Measurements from ENCODE around the gene CHN2.

CHN2 gene

DNA sequence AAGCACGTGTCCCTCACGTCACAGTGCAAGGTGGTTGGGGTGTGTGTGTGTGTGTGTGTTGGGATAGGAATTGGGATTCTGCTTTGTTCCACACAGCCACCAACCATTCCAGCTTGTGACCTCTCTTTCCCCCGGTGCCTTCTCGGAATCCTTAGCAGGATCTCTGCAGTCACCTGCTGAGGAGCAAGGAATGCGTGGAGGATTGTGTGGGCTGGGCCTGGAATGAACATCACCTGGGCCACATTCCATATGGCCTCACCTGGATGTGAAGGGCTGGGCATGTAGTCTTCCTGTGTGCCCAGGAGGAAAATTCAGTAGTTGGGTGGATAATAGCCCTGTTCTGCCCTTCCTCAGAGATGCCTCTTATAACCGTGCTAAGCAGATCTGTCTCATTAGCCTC, 113.8 kb downstream of the CHN2 start:
- DNase-seq (ENCODE audit: low read depth, low spot score) = no peak

DNA sequence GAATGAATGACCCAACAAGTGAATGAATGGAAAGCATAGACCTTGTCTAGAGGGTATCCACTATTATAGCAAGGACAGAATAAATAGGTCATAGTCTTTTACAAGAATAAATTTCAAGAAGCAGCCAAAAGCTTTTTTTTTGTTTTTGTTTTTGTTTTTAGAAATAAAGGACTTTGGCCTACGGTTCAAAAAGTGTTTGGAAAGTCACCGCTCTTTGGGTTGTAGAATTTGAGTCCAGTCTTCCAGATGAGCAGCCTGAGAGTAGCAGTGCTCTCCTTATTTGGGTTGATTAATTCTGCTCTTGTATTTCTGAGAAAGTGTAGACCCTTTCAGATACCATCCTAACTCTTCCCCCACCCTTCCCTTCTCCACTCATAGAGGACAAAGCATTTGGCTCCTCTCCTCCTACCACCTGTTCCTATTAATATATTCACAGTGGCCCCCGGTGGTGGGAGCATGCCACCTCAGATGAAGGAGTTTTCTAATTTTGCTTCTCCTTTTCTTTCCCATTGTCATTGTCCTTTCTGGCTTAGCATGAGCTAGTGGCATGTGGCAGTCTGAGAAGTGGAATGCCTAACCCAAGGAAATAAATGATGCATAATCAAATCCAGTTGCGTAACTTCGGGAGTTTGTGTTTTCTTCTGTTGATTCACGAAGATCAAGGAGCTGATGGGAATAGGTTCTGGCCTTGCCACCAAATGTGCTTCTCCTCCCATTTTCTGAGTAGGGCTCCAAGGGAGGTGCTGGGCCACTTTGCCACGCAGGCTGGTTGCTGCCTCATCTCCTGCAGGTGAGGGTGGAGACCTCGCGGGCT, 114.7 kb downstream of the CHN2 start:
- DNase-seq (ENCODE audit: low read depth, low spot score) = no peak

DNA sequence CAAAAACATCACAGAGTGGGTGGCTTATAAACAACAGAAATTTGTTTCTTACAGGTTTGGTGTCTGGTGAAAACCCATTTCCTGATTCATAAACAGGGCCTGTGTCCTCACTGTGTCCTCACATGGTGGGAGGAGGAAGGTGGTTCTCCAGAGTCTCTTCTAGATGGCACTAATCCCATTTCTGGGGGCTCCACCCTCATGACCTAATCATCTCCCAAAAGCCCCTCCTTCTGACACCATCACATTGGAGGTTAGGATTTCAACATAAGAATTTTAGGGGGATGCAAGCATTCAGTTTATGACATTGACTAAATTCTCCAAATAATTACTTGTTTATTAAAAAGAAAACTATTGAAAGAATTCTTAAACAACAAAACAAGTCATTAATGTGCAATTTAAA, 116.0 kb downstream of the CHN2 start:
- no peak for DNase-seq (ENCODE audit: low read depth, low spot score)

DNA sequence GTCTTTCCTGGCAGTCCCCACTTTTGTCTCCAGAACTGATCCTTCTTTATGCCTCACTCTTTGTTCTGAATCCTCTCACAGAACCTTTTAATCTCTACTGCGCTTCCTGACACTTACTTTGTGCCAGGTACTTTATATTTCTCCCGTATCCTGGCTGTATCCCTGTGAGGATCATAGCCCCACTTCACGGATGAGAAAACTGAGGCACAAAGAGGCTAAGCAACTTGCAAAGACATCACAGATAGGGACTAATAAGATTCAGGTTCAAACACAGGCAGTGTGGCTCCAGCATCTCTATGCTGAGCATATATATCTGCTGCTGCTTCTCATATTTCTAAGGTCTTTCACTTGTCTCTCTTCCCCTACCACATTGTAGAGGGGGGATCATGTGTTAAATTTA, 116.7 kb downstream of the CHN2 start:
- no peak for DNase-seq (ENCODE audit: low read depth, low spot score)

DNA sequence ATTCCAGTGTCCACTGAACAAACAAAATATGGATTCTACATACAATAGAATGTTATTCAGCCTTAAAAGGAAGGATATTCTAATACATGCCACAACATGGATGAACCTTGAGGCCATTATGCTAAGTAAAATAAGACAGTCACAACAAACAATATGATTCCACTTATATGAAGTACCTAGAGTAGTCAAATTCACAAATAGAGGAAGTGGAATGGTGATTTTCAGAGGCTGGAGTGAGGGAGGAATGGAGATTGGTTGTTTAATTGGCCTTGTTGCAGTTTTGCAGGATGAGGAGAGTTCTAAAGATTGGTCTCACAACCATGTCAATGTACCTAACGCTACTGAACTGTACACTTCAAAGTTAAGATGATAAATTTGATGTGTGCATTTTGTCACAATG, 119.6 kb downstream of the CHN2 start:
- DNase-seq (ENCODE audit: low read depth, low spot score) = no peak

DNA sequence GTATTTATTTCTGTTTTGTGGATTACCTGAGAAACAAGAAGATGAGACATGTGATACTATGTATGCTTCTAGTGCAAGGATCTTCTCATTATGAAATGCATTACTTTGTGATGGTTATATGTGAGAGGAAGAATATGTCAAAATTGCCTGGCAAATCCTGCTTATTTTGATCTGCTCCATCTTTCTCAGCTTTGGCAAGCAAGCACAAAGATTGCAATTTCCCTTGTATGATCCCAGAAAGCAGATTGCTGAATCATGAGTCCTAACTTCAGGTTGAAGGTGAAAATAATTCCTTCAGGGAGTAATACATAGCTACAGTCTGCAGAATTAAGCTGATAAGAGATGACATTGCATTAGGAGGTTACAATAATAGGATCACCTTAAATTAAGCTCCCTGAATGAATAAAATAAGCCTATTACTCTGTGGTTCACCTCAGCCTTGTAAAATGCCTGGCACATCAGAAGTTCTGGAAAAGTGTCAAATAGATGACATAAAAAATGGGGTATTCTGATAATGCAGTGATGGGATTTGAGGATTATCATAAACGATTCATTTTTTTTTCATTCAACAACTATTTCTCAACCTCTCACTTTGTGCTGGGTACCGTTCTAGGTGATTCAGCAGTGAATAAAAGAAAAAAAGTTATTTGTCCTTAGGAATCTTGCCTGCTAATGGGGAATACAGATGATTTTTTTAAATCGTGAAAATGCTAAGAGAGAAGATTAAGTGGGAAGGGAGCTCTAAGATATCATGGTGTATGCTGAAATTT, 120.7 kb downstream of the CHN2 start:
- no peak for DNase-seq (ENCODE audit: low read depth, low spot score)

DNA sequence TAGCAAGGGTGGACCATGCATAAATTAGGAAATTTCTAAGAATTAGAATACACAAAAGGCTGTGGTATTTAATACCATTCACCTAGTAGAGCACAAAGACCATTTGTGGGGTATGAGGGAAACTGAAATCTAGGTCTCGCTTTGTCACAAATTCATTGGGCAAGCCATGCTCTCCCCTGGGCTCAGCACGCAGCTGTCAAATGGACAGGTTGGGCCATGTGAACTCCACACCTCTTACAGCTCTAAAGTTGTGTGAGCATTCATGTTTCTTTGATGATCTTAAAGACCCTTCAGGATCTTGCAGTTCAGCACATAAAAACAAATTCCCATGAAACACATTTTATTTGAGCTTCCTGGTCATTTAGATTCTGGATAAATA, 121.3 kb downstream of the CHN2 start:
- no peak for DNase-seq (ENCODE audit: low read depth, low spot score)

DNA sequence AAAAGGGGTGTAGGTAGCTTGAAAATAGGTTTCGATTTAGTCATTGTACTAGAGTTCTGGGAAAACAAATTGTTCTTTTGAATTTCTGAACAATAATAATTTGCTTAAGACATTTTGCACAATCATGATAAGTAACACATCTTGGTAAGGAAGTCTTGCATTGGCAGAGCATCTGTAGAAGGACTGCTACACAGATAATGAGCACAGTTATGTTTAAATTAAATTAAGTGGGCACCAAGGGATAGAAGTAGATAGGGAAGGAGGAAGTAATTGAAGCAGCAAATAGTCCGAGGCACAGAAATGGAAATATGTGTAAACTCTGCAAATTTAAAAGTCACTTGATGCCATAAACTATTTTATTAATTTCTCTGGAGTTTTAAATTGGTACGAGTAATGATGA, 122.4 kb downstream of the CHN2 start:
- no peak for DNase-seq (ENCODE audit: low read depth, low spot score)

DNA sequence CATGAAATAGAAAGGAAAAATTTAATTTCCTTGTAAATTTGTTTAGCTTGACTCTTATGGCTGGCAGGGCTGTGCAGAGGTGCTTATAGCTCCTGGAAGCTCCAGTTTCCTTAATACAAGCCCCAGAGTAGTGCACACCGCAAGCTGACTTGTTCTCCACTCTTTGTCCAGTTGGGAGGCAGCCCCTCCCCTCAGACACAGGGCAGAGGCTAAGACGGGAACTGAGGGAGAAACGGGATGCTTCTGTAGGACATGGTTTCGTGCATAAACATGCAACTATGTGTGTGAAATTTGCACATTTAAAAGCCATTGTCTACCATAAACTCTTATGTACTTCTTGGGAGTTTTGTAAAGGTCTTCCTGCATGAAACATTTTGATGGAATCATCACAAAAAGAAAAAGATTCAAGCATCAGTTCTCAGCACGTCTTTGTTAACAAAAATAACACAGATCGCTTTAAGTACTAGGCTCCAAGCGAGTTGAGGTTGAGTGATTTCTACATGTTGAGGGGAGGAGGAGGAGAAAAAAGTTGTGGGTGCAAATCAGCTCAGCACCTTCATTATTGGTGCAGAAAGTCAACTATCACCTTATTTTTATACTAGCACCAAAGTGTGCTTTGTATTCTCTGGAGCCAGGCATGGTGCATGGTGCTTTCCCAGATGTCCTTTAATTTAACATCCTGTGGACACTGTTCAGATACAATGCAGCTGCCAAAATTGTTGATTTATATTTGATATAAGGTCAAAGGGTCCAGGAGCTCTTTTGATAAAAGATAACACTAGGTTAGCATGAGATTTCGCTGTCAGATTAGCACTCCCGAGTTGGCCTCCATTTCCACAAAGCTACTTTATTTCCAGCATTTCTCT, 124.5 kb downstream of the CHN2 start:
- DNase-seq (ENCODE audit: low read depth, low spot score) = no peak

DNA sequence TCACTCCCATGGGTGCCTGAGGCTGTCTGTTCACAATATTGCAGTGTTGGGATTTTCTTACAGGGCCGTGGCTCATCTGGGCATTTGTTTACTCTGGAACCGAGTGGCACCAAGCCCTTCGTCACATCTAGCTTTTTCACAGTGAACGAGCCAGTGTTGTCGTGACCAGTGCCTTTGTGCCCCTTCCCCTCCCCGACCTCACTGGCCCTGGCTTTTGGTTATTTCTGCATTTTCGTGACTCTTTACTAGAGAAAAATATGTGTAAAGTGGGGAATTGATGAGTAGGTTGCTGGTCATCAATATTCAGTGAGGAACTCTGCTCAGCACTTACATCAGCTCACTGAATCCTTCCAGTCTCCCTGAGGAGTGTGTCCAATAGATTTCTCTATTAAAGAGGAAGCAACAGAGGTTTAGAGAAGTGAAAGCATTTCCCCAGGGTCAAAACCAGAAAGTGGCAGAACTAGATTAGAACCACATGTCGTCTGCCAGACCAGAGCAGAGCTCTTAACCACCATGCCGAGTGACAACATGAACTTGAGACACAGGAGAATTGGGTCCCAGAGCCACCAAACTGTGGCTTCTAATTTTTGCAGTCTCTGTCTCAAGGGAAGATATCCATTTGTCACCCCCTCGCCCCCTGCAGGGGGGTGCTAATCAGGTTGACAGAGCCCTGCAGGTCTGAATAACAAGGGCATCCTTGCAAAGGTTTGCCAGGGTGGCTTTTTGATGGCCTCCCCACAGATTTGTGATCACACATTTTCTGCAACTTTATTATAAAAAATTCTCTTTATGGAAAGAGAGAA, 125.3 kb downstream of the CHN2 start:
- DNase-seq (ENCODE audit: low read depth, low spot score) = no peak

DNA sequence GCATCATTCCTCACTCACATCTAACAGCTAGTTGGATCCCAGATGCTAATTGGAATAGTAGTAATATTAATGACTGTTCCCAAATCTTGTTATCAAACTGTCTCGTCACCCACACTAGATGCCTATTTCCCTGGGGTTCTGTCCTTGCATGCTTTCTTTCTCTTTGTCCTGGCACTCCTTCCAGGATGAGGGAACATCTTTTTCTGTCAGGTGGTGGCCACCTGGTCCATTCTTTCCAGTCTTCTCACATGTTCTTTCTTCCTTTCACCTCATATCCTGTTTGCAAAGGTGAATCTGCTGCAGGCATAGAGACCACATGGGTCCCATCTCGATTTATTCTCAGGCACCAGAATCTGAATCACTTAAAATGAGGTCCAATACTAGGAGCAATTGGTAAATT, 126.0 kb downstream of the CHN2 start:
- DNase-seq (ENCODE audit: low read depth, low spot score) = no peak

DNA sequence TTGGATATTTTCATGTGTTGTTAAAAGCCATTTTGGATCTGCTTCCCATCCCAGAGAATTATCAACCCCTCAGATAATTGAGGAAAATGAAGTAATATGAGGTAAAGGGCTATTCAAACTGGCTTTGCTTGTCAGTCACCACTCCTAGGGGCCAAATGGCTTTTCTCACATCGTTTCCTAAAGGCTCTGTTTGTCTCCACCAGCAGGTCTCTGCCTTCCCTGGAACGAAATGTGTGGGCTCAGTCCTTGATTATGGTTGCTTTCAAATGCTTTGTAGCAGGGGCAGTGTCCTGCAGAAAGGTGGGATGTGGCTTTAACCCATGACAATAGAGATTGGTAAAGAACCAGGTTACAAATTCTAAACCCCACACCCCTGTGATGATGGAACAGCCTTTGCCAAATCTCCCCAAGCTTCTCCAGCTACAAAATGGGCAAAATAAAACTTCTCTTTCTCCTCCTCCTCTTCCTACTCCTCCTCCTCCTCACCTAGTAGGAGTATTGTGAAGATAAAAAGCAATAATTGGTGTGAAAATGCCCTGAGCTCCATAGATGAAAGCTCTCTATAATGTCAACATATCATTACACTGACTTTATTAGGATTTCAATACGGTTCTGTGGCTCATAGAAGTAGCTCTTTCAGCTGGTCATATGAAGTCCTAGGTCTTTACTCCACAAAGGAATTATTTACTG, 127.6 kb downstream of the CHN2 start:
- no peak for DNase-seq (ENCODE audit: low read depth, low spot score)

DNA sequence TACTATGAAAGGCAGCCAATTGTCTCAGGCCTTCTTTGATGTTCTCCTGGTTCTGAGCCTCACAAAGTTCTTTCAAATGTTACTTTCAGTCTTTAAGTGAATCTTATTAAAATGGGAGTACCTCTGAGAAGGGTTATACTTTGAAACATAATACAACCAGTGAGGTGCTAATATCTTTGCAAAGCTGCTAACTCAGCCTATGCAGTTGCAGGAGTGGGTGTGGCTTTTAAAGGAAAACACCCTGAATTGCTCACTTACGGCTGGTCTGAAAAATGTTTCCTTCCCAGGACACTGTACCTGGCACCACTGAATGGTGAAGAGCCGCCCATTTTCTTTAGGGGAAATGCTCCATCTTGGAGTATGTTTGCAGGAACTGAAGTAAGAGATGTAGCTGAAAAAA, 130.9 kb downstream of the CHN2 start:
- no peak for DNase-seq (ENCODE audit: low read depth, low spot score)

DNA sequence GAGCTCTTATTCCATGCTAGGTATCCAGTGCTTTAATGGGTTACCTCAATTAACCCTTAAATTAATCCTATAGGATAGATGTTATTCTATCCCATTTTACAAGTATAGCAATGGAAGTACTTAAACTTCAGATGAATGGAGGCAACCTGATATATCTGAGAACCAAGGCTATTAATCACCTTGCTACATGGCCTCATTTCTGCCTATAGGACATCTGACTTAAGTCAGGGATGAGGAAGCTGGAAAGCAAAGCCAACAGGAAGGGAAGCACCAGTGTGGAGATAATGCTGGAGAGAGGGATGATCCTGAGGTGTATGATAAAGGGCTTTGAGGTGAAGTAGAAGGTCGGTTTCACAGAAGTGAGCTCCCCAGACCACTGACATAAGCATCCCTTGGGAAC, 132.3 kb downstream of the CHN2 start:
- no peak for DNase-seq (ENCODE audit: low read depth, low spot score)

DNA sequence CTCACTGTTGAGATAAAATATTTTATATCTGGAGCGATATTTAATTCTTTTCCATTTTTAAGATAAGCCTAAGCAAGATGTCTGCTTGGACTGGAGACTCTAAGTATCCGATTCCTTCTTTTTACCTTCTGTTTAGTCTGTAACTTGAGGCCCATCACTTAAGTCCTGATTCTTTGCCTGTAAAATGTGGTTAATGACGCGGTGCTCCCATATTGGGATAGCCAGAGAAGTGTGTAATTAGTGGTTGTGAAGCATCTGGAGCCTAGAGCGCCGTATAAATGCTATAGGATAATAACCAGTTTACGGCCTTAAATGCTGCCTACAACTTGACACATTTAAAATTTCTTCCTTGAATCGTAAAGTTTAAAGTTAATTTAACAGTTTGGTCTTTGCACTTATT, 132.9 kb downstream of the CHN2 start:
- no peak for DNase-seq (ENCODE audit: low read depth, low spot score)

DNA sequence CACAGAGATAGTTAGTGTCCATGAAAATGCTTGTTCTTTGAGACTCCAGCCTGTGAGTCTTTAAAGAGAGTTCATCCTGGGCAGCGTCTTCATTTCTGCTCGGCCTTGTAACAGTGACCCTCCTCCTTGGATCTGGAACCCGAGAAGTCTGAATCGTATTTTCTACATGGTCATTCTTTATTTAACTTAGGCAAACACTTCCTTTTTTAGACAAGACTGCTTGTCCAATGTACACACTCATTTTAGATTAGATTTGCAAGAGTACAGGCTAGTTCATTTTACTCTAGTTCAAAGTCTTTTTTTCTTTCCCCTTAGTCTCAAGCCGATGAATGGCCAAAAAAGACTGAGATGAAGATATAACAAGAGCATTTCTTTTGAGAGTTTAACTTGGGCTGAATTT, 133.5 kb downstream of the CHN2 start:
- DNase-seq (ENCODE audit: low read depth, low spot score) = no peak

DNA sequence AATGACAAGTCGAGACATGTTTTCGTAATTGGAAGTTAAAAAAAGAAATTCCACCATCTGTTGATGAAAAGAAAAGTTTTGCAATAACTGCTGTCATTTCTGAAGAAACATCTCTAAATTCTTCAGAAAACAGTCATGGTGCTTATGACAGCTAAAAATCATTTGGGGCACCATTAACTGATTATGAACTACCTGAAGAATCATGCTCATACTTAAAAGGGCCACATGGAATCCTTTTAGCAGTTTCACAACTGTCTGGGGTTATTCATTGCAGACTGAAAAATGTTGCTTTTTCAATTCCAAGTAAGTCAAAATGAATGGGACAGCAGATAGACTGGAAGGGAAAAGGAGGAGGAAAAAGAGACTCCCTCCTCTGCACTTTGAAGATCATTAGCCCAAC, 134.2 kb downstream of the CHN2 start:
- no peak for DNase-seq (ENCODE audit: low read depth, low spot score)

DNA sequence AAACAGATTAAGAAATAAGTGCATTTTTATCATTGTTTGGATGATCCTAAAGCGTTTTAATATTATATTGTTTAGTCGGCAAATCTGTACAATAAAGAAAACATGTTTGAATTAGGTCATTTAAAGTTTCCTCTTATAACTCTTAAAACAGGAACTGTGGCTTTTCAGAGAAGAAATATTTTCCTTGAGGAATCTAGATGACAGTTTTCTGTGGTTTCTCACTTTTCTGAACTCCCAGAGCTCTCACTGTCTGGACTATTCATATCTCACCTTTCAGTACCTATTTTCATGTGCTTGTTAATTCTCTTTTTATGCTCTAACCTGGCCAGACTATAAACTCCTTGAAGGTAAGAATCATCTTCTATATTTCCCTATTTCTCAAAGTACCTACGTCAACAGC, 135.1 kb downstream of the CHN2 start:
- DNase-seq (ENCODE audit: low read depth, low spot score) = no peak

DNA sequence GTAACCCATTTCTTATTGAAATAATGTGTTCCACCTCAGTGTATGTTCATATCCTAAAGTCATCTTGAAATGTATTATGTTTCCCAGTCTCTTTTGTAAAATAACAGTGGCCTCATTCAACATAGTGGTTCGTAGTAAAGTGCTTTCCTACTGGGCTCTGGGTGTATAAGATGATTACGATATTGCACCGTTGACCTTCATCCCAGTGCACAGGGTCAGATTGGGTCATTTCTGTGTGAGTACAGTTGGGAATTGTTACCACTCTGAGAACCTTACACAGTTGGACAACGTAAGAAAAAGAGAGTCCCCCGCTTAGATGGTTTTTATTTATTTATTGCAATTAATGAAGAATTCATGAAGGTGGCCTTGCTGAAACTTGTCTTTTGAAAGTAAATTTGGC, 135.6 kb downstream of the CHN2 start:
- no peak for DNase-seq (ENCODE audit: low read depth, low spot score)

DNA sequence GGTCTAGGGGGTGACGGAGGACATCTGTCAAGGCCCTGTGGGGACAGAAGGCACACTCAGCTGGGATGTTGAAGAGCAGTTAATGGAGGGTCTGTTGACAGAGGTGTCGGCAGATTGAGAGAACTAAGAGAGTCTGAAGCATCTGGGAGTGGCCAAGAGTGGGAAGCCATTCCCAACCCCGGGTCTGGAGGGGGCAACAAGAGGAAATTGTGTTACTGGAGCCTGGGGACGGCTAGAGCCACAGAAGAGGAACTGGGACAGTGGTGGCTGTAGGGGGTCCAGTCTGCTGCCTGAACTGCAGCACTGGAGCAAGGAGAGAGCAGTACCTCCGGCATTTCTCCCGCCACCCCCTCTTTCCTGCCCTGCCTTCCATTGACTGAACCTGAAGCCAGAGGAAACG, 136.6 kb downstream of the CHN2 start:
- no peak for DNase-seq (ENCODE audit: low read depth, low spot score)

Measured in iPS DF 19.7 (cell line).